Kidney (tissue), 14 donors: ENCODE measurements around the gene HOXA3. TPM values are rescaled to one million over a fixed set of nuclear protein-coding genes. Genes with fewer than 3 reads are reported as not detected.

Experiments
- DNase-seq, 5 donors: peaks; one replicate each; pipeline ENCODE4 v3.0.0-alpha.2; 2013 to 2020
- FAIRE-seq: peaks from 2 replicates; lab custom pipeline; 2012; peaks lifted over from hg19 to GRCh38; lab: Jason Lieb, UNC
- H3K27ac ChIP-seq, 2 donors: one replicate each; pipeline ENCODE4 v1.7.0; 2013; ENCODE audit warnings: low read depth in 2 of 2, low read length in 2 of 2, inconsistent platforms in 1 of 2
- H3K27me3 ChIP-seq: one replicate; pipeline ENCODE4 v1.7.1; 2013; ENCODE audit warnings: low read length, inconsistent platforms; ENCODE audit not compliant: control insufficient read depth, insufficient read depth
- H3K36me3 ChIP-seq, 3 donors: one replicate each; pipeline versions ENCODE4 v1.7.0 to v1.7.1; 2013; ENCODE audit warnings: low read length in 3 of 3, control low read depth in 1 of 3, inconsistent platforms in 1 of 3; ENCODE audit not compliant: insufficient read depth in 3 of 3, control insufficient read depth in 2 of 3
- H3K4me1 ChIP-seq, 3 donors: one replicate each; pipeline versions ENCODE4 v1.7.0 to v1.7.1; 2013; ENCODE audit warnings: low read length in 3 of 3, inconsistent platforms in 1 of 3, low read depth in 1 of 3; ENCODE audit not compliant: control insufficient read depth in 2 of 3, insufficient read depth in 2 of 3
- H3K4me3 ChIP-seq, 3 donors: one replicate each; pipeline versions ENCODE4 v1.7.0 to v1.8.1; 2013; ENCODE audit warnings: low read length in 3 of 3, control low read depth in 1 of 3, inconsistent platforms in 1 of 3
- H3K9ac ChIP-seq, 3 donors: one replicate each; pipeline versions ENCODE4 v1.7.0 to v1.7.1; 2013; ENCODE audit warnings: low read length in 3 of 3, control low read depth in 1 of 3, inconsistent platforms in 1 of 3
- H3K9me3 ChIP-seq, 3 donors: one replicate each; pipeline versions ENCODE4 v1.7.0 to v1.7.1; 2013; ENCODE audit warnings: low read length in 3 of 3, control low read depth in 1 of 3, inconsistent platforms in 1 of 3; ENCODE audit not compliant: control insufficient read depth in 2 of 3, insufficient read depth in 1 of 3
- intact Hi-C: fragments of 100-400 bp; cut with DNase I; formaldehyde crosslinking; loops from one replicate; pipeline ENCODE4 v1.11.1; 2022
- polyA plus RNA-seq: library from polyadenylated mRNA; stranded (reverse); fragments of 350-450 nt; fragmentation: Illumina TruSeq; extraction: RNeasy Lipid Tissue Mini Kit (QIAGEN cat#74804); gene quantifications from one replicate; pipeline ENCODE4 v1.2.3, GENCODE V29; 2014; ENCODE audit warnings: low read depth, low replicate concordance; ENCODE audit not compliant: insufficient read depth
- total RNA-seq: library from RNA; stranded (reverse); fragmentation: NEBNext Ultra II Directional; extraction: Animal tissue kit (Norgen Biotek cat#: 25700); gene quantifications from one replicate; pipeline ENCODE4 v1.2.1, GENCODE V29; 2021
- TF ChIP-seq, protein P1 (sequence below): IDR thresholded peaks from 3 replicates; pipeline ENCODE4 v1.5.1; 2012; ENCODE audit warnings: mild to moderate bottlenecking, moderate library complexity, borderline replicate concordance; ENCODE audit not compliant: insufficient read depth; ENCODE audit errors: extremely low read depth
- donor health status: control.
- donor health status: control.
- donor health status: control.
- donor health status: control.
- donor health status: control.
- donor health status: DM: yes; HTN: yes; CAD: no.
- donor health status: Normal renal cell carcinoma (clear cell type).

Gene HOXA3
- total and polyA plus RNA-seq, 2 donors from 2014 or later, result 6.3 to 21.2 TPM

- TF ChIP-seq, protein P1, sequence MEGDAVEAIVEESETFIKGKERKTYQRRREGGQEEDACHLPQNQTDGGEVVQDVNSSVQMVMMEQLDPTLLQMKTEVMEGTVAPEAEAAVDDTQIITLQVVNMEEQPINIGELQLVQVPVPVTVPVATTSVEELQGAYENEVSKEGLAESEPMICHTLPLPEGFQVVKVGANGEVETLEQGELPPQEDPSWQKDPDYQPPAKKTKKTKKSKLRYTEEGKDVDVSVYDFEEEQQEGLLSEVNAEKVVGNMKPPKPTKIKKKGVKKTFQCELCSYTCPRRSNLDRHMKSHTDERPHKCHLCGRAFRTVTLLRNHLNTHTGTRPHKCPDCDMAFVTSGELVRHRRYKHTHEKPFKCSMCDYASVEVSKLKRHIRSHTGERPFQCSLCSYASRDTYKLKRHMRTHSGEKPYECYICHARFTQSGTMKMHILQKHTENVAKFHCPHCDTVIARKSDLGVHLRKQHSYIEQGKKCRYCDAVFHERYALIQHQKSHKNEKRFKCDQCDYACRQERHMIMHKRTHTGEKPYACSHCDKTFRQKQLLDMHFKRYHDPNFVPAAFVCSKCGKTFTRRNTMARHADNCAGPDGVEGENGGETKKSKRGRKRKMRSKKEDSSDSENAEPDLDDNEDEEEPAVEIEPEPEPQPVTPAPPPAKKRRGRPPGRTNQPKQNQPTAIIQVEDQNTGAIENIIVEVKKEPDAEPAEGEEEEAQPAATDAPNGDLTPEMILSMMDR, result no peak
- peaks cover 0 to 9% (median 5%) of the 10 kb centered on the region in 3 donors for H3K36me3 ChIP-seq
- H3K27me3 ChIP-seq, result no peaks in the 10 kb centered on the region
- FAIRE-seq (no peak), DNase-seq (no peak)
- intact Hi-C loops, result no loop called here
- peak overlapping the region; percentile 94 to 96 for H3K27ac ChIP-seq
- H3K4me1 ChIP-seq, result peaks cover 0 to 4% (median 0%) of the 10 kb centered on the region in 3 donors
- H3K9me3 ChIP-seq, result no peaks in the 10 kb centered on the region
- H3K9ac ChIP-seq, result peak overlapping the region; percentile 77 to 95 (median 94)
- H3K4me3 ChIP-seq, result peak overlapping the region; percentile 86 to 97 (median 91)
These were observed 10.3 kb upstream of the HOXA3 start for GRCh38 chr7:27162561-27163287.

DNA sequence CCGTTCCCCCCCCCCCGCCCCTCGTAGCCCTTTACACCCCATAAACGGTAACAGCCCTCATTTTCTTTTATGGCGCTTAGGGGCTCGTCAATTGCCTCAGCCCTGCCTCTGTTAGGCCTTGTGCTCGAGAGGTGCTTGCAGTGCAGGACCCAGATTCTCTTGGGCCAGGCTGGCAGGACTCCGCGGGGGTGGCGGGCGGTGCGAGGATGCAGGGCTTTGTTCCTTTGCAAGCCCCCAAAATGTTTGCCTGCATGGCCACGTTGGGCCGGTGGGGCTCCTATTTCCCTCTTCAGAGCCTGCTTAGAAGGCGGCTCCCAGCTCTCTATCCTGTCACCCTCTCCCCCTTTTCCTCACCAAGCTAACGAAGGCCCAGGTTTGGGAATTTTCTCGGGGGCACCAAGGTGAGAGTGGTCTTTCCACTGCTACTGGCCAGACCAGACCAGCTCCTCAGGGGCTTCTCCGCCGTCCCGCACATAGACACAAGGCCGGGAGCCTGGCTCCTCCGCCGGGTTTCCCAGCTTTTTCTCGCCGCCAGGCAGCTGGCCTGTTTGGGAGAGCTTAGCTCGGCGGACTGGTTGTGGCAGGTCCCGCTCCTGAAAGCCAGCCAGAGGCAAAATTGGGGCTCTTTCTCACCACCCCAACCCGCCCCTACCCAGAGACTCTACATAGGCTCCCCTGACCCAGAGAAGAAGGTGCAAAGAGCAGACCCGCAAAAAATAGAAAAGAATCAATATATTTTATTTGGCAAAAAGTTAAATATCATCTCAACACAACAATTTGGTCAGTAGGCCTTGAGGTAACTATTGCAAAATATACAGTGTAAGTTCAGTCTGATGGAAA, 9.6 kb upstream of the HOXA3 start:
- Histone ChIP-seq H3K27ac (peak overlapping the region; percentile 29 to 76), H3K36me3 (peaks cover 0 to 9% (median 5%) of the 10 kb centered on the region in 3 donors), H3K9ac (peak overlapping the region; percentile 48 to 95 (median 94)), H3K4me3 (peak overlapping the region; percentile 86 to 97 (median 91)), H3K4me1 (peaks cover 0 to 6% (median 4%) of the 10 kb centered on the region in 3 donors), H3K9me3 (no peaks in the 10 kb centered on the region), H3K27me3 (no peaks in the 10 kb centered on the region)
- DNase-seq (peak in 1 of 5 donors; percentile 75), FAIRE-seq (no peak)
- intact Hi-C loops, result no loop called here
- TF ChIP-seq, protein P1, result no peak

- Histone ChIP-seq H3K27ac (peak overlapping the region; percentile 96 to 98), H3K4me3 (peak overlapping the region; percentile 23 to 86 (median 77)), H3K27me3 (no peaks in the 10 kb centered on the region), H3K4me1 (peaks cover 0 to 6% (median 5%) of the 10 kb centered on the region in 3 donors), H3K9me3 (no peaks in the 10 kb centered on the region), H3K9ac (peak overlapping the region in 1 of 3 donors; percentile 77), H3K36me3 (peaks cover 0 to 9% (median 5%) of the 10 kb centered on the region in 3 donors)
- intact Hi-C loops, result no loop called here
- TF ChIP-seq, protein P1, result no peak
- no peak for FAIRE-seq
- DNase-seq, result peak in 4 of 5 donors; percentile 75 to 90 (median 84)
These were observed 8.9 kb upstream of the HOXA3 start for GRCh38 chr7:27161214-27161720.
